Hepatic stellate cell (primary cell): ENCODE measurements around the gene STK25.
"Not testable (repeated sequence)": the region's sequence is repeated elsewhere in the genome, so short reads cannot be mapped to it uniquely, and the experiment has no call there.

Source experiments
- DNase-seq: peaks from one replicate; pipeline ENCODE4 v3.0.0; 2011; ENCODE audit warnings: low spot score

The STK25 gene

GRCh38 chr2:241463276-241464135 lies 44.9 kb downstream of the STK25 start:
- DNase-seq, result no peak

- DNase-seq, result no peak
Observed at GRCh38 chr2:241461693-241462677, 46.4 kb downstream of the STK25 start.

DNA sequence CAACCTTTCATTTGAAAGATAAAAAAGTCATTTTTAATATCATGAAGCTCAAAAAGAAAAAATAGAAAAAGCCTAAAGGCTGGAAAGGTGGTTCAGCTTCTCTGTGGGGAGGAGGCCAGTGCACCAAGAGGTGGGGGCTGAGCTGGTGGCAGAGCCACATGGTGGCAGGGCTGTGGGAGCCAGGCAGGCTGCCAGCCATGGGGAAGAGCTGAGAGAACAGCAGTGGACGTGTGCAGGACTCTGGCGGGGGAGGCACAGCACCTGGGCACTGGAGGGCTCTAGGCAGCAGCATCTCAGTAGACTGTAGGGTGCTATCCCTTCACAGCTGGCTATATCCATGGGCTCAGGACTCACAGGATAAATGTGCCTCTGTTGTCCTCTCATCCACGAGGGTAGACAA lies 47.8 kb downstream of the STK25 start:
- no peak for DNase-seq

- DNase-seq, result no peak
Observed at GRCh38 chr2:241459520-241459919, 48.9 kb downstream of the STK25 start.

DNA sequence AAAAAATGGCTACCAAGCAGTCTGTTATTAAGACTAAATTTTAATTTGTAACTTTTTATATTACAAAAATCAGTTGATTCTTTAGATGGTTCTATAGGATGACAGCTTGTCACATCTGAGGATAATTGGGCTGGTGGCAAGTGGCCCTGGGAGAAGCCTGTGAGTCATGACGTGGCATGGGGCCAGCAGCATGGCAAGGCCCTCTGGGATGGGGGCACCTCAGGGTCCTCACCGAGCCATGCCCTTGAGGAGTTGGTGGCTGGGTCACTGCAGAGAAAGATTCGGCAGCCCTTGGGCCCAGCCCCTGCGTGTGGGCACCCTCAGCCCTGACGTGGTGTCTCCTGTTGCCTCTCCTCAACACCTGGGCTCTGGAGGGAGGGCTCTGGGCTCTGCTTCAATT lies 49.7 kb downstream of the STK25 start:
- no peak for DNase-seq

GRCh38 chr2:241456546-241456945 lies 51.8 kb downstream of the STK25 start:
- DNase-seq, result no peak

DNA sequence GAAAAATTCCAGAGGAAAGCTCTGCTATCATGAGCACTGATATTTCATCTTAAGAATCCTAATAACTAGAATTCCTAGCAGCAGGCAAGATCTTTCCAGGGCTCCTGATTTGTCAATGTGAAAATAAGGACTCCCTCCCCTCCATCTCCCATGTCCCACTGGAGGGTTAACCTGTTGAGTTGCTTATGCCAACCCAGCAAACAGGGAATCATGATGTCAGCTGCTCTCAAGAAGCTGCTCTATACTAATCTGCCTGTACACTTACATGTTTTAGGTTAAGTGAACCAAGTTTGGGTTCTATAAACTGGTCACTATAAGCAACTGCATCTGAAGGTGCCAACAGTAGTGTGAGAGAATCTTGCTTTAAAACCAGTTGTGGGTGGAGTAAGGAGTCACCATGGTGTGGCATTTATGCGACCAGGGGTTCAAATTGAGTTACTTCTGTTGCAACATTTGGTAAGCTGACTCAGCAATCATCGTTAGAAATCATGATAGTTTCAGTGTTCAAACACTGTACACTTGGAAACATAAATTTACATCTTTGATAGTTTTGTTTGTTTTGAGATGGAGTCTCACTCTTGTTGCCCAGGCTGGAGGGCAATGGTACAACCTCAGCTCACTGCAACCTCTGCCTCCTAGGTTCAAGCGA lies 53.4 kb downstream of the STK25 start:
- no peak for DNase-seq

GRCh38 chr2:241453919-241454318 lies 54.5 kb downstream of the STK25 start:
- DNase-seq, result not testable (repeated sequence)

DNA sequence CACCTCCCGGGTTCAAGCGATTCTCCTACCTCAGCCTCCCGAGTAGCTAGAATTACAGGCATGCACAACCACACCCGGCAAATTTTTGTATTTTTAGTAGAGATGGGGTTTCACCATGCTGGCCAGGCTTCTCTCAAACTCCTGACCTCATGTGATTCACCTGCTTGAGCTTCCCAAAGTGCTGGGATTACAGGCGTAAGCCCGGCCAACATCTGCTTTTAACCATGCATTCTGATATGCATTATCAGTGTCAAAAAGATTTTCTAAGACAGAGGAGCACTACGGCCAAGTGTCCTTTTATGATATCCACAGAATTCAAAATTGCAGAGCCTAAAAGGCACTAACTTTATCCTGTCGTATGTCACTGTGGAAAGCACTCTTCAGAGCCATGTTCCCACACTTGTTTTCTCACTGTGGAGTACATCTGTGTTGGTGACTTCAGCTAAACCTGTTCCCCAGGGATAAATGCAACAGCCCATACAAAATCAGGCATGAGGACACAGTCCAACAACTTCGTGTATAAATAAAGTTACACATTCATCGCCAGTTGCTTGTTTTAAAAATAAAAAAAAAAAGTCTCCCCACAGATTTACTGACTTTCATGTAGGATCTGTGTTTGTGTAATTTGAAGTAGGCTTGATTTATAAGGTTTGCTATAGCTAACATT lies 56.4 kb downstream of the STK25 start:
- no peak for DNase-seq

GRCh38 chr2:241450092-241450491 lies 58.3 kb downstream of the STK25 start:
- DNase-seq, result not testable (repeated sequence)

GRCh38 chr2:241445426-241445825 lies 63.0 kb downstream of the STK25 start:
- no peak for DNase-seq

DNA sequence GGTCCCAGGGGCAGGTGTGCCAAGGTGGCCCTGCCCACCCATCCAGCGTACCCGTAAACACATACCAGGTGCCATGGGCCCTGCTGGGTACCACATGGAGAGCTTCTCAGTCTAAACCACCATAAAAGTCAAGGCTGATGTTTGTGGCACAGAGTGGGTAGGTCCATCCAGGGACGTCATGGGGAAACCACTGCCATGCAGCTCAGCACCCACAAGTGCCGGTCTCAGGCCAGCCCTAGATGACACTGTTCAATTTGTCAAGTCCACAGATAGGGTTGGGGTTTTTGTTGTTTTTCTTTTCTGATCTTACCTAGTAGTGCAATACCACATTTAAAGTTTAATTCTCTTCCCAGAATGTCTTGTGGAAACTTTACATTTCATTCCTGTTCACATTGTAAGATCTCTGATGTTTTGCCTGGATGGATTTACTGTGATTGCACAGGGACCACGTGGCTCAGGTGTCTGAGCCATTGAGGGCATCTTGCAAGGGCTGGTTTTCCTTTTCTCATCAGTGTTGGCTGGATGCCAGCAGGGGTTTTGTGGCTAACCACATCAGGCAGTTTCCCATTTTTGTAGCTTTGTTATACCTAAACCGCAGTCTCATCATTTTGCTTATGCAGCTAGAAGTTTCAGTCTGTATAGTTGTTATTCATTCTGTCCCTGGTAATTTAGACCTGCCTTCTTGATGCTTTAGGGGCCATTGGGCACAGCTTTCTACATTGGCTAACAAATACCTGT lies 64.7 kb downstream of the STK25 start:
- DNase-seq, result no peak
